GM21576 (cell line): ENCODE data around the gene PDSS1.

ENCODE experiments used
- ATAC-seq: cut with Tn5 transposase; IDR thresholded peaks from one replicate; pipeline ENCODE4 v1.9.1; 2021; ENCODE audit warnings: mild to moderate bottlenecking, moderate library complexity; ENCODE audit not compliant: unreplicated experiment

The PDSS1 gene

DNA sequence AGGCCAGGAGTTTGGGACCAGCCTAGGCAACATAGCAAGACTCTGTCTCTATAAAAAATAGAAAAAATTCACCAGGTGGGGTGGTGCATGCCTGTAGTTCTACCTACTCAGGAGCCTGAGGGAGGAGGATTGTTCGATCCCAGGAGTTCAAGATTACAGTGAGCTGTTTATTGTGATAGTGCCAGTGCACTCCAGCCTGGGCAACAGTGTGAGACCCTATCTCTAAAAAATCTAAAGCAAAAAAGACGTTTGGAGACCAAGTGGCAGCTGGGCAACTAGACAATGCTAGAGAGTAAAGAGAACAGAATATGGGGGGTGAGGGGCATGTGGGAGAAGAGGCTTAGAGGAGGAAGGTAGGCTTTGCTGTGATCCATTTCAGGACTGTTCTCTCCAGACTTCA lies 1.4 kb downstream of the PDSS1 start:
- no peak for ATAC-seq

- no peak for ATAC-seq
Observed at GRCh38 chr10:26699631-26700030, 2.1 kb downstream of the PDSS1 start.

DNA sequence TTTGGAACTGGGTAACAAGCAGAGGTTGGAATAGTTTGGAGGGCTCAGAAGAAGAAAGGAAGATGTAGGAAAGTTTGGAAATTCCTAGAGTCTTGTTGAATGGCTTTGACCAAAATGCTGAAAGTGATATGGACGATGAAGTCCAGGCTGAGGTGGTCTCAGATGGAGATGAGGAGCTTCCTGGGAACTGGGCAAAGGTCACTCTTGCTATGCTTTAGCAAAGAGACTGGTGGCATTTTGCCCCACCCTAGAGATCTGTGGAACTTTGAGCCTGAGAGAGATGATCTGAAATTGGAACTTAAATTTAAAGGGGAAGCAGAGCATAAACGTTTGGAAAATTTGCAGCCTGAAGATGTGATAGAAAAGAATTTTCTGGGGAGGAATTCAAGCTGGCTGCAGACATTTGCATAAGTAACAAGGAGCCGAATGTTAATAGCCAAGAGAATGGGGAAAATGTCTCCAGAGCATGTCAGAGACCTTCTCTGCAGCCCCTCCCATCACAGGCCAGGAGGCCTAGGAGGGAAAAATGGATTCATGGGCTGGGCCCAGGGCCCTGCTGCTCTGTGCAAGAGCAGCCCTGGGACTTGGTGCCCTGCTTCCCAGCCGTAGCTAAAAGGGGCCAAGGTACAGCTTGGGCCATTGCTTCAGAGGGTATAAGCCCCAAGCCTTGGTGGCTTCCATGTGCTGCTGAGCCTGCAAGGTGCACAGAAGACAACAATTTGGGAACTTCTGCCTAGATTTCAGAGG lies 3.6 kb downstream of the PDSS1 start:
- ATAC-seq: no peak

DNA sequence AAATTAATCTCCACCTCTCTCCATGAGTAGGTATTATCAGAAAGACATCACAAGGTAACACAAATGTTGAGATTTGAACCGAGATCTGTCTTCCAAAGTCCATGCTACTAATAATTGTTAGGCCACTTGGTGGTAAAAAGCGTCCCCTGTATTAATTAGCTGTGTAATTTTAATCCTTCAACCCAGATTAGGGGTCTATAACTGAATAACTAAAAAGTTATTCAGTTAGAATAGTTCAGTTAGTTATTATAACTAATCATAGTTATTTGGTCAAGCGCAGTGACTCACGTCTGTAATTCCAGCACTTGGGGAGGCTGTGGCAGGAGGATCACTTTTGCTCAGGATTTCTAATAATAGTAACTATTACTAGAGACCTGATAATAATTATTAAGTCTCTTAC lies 5.6 kb downstream of the PDSS1 start:
- no peak for ATAC-seq

- ATAC-seq: no peak
Observed at GRCh38 chr10:26703974-26704373, 6.5 kb downstream of the PDSS1 start.

GRCh38 chr10:26706206-26706605 lies 8.7 kb downstream of the PDSS1 start:
- no peak for ATAC-seq

GRCh38 chr10:26706936-26707335 lies 9.4 kb downstream of the PDSS1 start:
- ATAC-seq: no peak

DNA sequence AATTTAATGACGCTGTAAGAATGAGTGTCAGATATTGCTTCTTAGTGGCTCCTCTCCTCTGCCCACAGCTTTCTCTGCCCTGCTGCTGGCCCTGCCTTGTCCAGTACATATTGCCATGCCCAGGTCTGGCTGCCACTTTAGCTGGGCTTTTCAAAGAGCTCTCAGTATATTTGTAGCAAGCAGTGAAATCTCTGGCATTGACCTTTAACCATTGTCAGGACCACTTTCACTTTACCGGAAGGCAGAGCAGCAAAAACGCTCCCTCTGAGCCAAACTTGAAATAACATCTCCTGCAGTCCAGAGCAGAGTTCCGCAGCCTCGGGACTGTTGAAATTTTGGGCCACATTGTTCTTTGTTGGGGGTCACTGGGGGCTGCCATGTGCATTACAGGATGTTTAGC lies 13.8 kb downstream of the PDSS1 start:
- ATAC-seq: no peak

DNA sequence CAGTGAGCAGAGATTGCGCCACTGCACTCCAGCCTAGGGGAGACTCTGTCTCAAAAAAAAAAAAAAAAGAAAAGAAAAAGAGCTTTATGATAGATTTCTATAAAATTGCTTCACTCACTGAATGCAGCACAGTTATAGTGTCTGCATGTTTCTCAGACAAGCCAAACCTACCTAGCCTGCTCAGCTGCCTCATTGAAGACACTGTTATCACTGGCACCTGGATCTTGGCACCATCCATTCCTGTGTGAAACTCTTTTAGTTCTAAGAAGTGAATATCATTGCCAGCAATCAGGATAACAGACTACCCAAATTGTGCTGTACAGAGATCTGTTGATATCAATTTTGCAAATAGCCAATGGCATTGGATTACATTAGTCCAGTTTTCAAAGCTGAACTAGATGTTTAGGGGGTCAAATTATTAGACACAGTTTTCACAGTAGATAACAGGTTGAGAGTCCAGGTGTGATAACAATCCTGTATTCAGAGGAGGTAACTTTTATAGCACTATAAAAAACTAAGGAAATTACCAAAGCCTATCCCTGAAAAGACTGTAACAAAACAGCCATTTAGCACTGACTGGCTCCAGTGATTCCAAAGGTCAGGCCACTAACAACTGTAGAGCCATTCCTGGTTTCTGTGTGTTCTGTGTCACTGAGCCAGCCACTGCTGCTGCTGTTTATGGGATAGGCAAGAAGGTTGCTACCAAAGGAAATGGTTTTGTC lies 17.1 kb downstream of the PDSS1 start:
- ATAC-seq: no peak

DNA sequence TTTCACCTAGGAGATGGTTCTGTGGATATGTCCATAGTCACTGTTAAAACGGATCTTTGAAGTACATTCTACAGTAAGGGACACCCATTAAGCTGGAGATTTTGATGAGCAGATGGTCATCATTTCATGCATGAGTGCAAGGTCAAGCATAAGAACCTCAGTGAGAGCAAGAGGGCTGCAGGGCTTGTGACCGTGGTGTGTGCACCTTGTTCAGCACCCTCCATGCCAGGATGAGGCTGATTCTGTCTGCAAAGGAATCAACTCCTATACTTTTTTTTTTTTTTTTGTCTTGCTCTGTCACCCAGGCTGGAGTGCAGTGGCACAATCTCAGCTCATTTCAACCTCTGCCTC lies 17.6 kb downstream of the PDSS1 start:
- ATAC-seq: no peak

- no peak for ATAC-seq
Observed at GRCh38 chr10:26717476-26717875, 20.0 kb downstream of the PDSS1 start.

DNA sequence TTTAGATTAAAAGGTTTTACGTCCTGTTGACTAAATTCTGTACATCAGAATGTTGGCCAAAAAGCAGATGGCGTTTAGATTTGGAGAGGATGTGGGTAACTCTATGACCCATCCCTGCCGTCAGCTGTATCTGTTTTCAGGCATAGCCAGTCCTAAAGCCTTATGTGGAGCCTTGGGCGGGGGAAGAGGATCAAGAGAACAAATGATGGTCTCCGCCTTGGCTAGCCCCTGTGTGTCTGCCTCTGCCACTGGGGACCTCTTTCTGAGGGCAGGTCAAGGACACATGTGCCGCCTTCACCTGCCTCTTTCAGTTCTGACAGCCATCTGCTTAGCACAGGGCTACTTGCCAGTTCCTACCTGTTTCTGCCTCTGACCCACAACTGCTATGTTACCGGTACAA lies 24.1 kb downstream of the PDSS1 start:
- ATAC-seq: no peak

GRCh38 chr10:26723016-26723415 lies 25.5 kb downstream of the PDSS1 start:
- ATAC-seq: no peak

DNA sequence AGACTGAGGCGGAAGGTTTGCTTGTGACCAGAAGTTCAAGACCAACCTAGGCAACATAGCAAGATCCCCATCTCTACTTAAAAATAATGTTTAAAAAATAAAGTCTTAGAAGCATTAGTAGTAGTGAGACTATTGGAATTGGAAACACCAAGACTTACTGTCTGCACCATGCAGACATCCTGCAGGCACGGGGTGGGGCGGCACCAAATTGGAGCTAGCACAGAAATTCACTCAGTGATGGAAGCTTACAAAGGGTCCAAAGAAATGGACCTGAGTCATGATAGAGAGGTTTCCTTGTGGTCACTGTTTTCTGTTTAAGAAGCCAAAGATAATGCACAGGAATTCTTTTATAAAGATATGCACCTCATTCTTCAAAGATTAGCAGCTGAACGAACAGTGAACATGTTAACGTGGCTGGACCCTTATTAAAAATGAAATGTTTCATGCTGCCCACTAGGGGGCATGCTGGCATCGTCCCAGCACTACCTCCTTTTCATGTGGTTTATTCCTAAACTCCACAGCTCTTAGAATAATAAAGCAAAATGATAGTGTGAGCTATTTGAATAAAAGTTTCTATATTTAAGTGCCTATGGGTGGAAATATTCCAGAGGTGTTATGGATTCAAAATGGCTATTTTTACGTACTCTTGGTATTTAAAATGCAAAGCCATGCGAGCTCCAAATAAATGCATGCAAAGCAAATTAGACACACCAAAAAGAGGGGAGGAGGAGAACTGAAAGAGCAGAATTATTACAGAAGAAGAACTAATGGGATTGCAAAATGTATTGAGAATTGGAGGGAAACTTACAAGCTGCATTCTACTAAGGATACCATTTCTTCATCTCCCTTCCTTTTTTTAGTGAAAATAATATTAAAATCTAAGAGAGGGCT lies 28.6 kb downstream of the PDSS1 start:
- no peak for ATAC-seq

GRCh38 chr10:26727005-26727404 lies 29.5 kb downstream of the PDSS1 start:
- no peak for ATAC-seq

GRCh38 chr10:26728957-26729356 lies 31.5 kb downstream of the PDSS1 start:
- ATAC-seq: no peak

DNA sequence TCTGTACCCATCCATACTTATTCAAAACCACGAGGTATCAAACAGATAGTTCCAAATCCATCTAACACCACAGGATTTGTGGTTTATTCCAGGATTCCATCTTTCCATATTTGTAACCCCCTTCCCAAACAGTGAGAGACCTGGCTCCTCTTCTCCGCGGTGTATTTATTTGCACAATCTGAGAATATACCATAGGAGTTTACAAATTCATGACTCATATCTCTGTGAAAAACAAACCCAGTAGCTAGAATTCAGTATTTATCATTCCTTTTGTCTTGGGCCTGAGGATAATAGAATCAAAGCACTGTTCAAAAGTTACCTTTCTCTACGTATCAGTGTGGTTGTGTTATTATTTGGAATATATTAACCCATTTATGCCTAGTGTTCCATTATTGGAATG lies 31.9 kb downstream of the PDSS1 start:
- no peak for ATAC-seq

GRCh38 chr10:26730552-26730951 lies 33.1 kb downstream of the PDSS1 start:
- no peak for ATAC-seq

DNA sequence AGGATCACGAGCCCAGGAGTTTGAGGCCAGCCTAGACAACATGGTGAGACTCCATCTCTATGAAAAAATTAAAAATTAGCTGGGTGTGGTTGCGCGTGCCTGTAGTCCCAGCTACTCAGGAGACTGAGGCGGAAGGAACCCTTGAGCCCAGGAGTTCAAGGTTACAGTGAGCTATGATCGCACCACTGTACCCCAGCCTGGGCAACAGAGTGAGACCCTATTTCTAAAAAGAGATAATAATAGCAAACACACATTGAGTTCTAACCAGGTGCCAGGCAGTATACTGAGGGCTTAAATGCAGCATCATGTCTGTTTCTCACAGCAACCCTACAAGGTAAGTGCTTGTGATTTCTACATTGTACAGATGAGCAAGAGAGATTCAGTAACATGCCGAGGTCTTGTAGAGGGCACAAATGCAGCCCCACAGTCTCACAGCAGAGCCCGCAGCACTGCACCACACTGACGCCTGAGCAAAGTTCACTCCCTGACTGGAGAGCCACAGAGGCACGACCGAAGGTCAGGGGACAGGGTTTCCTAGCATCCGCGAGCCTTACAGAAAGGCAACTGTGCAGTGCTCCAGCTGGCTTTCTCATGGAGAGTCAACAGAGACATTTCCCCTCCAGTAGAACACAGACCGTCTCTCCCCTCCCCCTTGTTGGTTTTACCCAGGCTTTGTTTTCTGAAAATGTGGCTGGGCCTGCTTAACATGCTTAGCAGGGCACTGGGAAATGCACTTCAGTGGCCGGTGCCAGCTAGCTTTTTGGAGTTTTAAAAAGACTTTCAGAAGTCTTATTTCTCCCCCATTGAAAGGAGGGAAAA lies 36.5 kb downstream of the PDSS1 start:
- ATAC-seq: no peak

DNA sequence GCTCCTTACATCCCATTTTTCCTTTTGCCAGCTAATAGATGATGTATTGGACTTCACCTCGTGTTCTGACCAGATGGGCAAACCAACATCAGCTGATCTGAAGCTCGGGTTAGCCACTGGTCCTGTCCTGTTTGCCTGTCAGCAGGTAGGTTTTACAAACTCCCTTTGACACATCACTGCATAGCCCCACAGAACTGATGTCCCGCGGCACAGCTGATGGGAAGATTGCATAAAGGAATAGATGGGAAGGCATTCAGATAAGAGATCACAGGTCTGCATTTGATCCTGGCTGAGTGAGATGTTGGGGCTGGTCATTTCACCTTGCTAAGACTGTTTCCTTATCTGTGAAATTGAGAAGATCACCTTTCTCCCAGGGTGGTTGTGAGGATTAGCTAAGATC lies 37.9 kb downstream of the PDSS1 start:
- no peak for ATAC-seq

- ATAC-seq: peak; percentile 65
Observed at GRCh38 chr10:26737730-26738129, 40.2 kb downstream of the PDSS1 start.
